Panc1 (cell line): Measurements from ENCODE around the gene MAT2B. TPM values are rescaled to one million over a fixed set of nuclear protein-coding genes. Genes with fewer than 3 reads are reported as not detected.

Experiments used
- ATAC-seq: fragments of 200-7000 bp; cut with Tn5 transposase; 2 replicates; pipeline ENCODE4 v1.9.1; 2020; ENCODE audit warnings: mild to moderate bottlenecking, moderate library complexity
- BruUV-seq: library from RNA; stranded (reverse); fragments of 400-500 nt; replicated peaks from 2 replicates; lab custom pipeline; 2021; lab: Mats Ljungman, UMichigan
- CTCF ChIA-PET: fragments of 300-600 bp; sonication (Branson Sonifier 250); formaldehyde crosslinking; loops from one replicate; lab custom pipeline; 2022; ENCODE audit warnings: antibody characterized with exemption; lab: Charles Lee
- POLR2A ChIA-PET: fragments of 300-600 bp; sonication (Branson Sonifier 250); formaldehyde crosslinking; loops from one replicate; lab custom pipeline; 2022; ENCODE audit warnings: antibody characterized with exemption; lab: Charles Lee
- DNase-seq: peaks from one replicate; pipeline ENCODE4 v3.0.0-alpha.2; 2010; ENCODE audit warnings: low read depth, low spot score
- H3K27ac ChIP-seq: 2 replicates; pipeline ENCODE4 v1.5.1; 2011; ENCODE audit warnings: mild to moderate bottlenecking, low read length, inconsistent platforms
- H3K27me3 ChIP-seq: fragments of 200-500 bp; sonication (Bioruptor generic); 2 replicates; pipeline ENCODE4 v1.6.0; 2014; ENCODE audit warnings: low read length, inconsistent platforms; ENCODE audit not compliant: control insufficient read depth, insufficient read depth
- H3K36me3 ChIP-seq: fragments of 200-500 bp; sonication (Bioruptor generic); 2 replicates; pipeline ENCODE4 v1.5.1; 2014; ENCODE audit warnings: inconsistent platforms, mild to moderate bottlenecking, low read length, moderate library complexity; ENCODE audit not compliant: control insufficient read depth, insufficient read depth
- H3K4me1 ChIP-seq: 2 replicates; pipeline ENCODE4 v1.5.1; 2011; ENCODE audit warnings: inconsistent platforms, mild to moderate bottlenecking, low read length, moderate library complexity; ENCODE audit not compliant: control insufficient read depth, insufficient read depth
- H3K4me3 ChIP-seq, 2 experiments: 2 replicates each; pipeline ENCODE4 v1.5.1; 2011 to 2012; ENCODE audit warnings: low read depth in 2 of 2, low read length in 2 of 2, mild to moderate bottlenecking in 2 of 2, inconsistent platforms in 1 of 2, moderate library complexity in 1 of 2
- H3K9me3 ChIP-seq: fragments of 200-500 bp; sonication (Bioruptor generic); 2 replicates; pipeline ENCODE4 v1.5.1; 2014; ENCODE audit warnings: low read depth, mild to moderate bottlenecking, inconsistent platforms, low read length, moderate library complexity; ENCODE audit not compliant: control insufficient read depth, insufficient read depth
- CTCF ChIP-seq: fragments of 450-650 bp; IDR thresholded peaks from 2 replicates; pipeline ENCODE4 v1.5.1; 2017; ENCODE audit warnings: mild to moderate bottlenecking
- POLR2AphosphoS5 ChIP-seq: IDR thresholded peaks from 2 replicates; pipeline ENCODE4 v1.6.1; 2012; ENCODE audit warnings: mild to moderate bottlenecking, low read depth, low read length, moderate library complexity
- SIN3A ChIP-seq: IDR thresholded peaks from 2 replicates; pipeline ENCODE4 v1.6.1; 2012; ENCODE audit warnings: low read depth, mild to moderate bottlenecking, low read length, moderate library complexity, borderline replicate concordance; ENCODE audit not compliant: insufficient read depth
- TCF7L2 ChIP-seq: IDR thresholded peaks from 2 replicates; pipeline ENCODE4 v1.6.1; 2011; ENCODE audit warnings: mild to moderate bottlenecking, low read depth, low read length, inconsistent platforms
- in situ Hi-C: cut with HindIII; loops from 2 replicates; pipeline ENCODE4 v1.10.0; 2016; ENCODE audit warnings: low sequenced_read_pairs, low pct_unique_long_range_greater_than_20kb
- intact Hi-C: fragments of 100-400 bp; cut with micrococcal nuclease; formaldehyde crosslinking; loops from one replicate; pipeline ENCODE4 v1.10.0; 2022; ENCODE audit not compliant: unreplicated experiment
- total RNA-seq: library from RNA; stranded (reverse); gene quantifications from one replicate; pipeline ENCODE4 v1.2.1, GENCODE V29; 2021; ENCODE audit not compliant: unreplicated experiment
- TF ChIP-seq, protein P1 (sequence below), 2 experiments: IDR thresholded peaks; 2 replicates each; pipeline ENCODE4 v1.6.1; 2011 to 2012; ENCODE audit warnings: low read depth in 2 of 2, control low read depth in 1 of 2, low read length in 1 of 2, mild to moderate bottlenecking in 1 of 2, moderate library complexity in 1 of 2; ENCODE audit not compliant: insufficient read depth in 1 of 2

MAT2B gene
- total RNA-seq, 1 experiment from 2014 or later, result 52.1 TPM

- H3K4me3 ChIP-seq, result no peak overlapping the region
- CTCF ChIA-PET, result no interaction called here
- POLR2A ChIA-PET, result no interaction called here
- intact Hi-C loops (no loop called here), in situ Hi-C loops (no loop called here)
- TF ChIP-seq TCF7L2 (no peak), POLR2AphosphoS5 (no peak), CTCF (no peak), SIN3A (no peak)
- TF ChIP-seq, protein P1, sequence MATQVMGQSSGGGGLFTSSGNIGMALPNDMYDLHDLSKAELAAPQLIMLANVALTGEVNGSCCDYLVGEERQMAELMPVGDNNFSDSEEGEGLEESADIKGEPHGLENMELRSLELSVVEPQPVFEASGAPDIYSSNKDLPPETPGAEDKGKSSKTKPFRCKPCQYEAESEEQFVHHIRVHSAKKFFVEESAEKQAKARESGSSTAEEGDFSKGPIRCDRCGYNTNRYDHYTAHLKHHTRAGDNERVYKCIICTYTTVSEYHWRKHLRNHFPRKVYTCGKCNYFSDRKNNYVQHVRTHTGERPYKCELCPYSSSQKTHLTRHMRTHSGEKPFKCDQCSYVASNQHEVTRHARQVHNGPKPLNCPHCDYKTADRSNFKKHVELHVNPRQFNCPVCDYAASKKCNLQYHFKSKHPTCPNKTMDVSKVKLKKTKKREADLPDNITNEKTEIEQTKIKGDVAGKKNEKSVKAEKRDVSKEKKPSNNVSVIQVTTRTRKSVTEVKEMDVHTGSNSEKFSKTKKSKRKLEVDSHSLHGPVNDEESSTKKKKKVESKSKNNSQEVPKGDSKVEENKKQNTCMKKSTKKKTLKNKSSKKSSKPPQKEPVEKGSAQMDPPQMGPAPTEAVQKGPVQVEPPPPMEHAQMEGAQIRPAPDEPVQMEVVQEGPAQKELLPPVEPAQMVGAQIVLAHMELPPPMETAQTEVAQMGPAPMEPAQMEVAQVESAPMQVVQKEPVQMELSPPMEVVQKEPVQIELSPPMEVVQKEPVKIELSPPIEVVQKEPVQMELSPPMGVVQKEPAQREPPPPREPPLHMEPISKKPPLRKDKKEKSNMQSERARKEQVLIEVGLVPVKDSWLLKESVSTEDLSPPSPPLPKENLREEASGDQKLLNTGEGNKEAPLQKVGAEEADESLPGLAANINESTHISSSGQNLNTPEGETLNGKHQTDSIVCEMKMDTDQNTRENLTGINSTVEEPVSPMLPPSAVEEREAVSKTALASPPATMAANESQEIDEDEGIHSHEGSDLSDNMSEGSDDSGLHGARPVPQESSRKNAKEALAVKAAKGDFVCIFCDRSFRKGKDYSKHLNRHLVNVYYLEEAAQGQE (IDR thresholded peaks at IDR 0.05; ENCODE audit: insufficient read depth in 1 of 2, low read depth in 2 of 2, low read length in 1 of 2), result no peak
- no peak for ATAC-seq
- no peak for DNase-seq
- H3K36me3 ChIP-seq, result no peaks in the 10 kb centered on the region
- H3K27me3 ChIP-seq, result peaks cover 13% of the 10 kb centered on the region
- no TSS peak for BruUV-seq
- H3K4me1 ChIP-seq, result no peaks in the 10 kb centered on the region
- H3K9me3 ChIP-seq, result no peaks in the 10 kb centered on the region
- H3K27ac ChIP-seq, result no peak overlapping the region
Measured at GRCh38 chr5:163540696-163541095, 35.3 kb downstream of the MAT2B start.

DNA sequence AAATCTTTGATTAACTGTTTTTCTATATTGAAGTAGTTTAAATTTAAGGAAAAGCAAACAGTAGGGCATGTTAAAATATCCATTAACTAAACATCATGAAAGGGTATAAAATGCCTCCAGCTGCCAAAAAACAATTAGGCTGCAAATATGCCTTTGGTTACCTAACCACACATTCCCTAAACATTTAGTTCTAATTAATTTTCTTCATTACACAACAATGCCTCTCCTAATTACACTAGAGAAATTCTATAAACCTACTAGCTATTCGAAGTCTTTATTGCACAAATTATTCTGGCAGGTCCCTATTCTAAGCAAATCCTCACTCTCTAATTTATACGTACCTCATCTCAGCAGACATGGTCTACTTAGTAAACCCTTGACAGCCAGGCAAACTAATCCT is 37.4 kb downstream of the MAT2B start:
- Histone ChIP-seq H3K36me3 (no peaks in the 10 kb centered on the region), H3K9me3 (no peaks in the 10 kb centered on the region), H3K27me3 (peaks cover 13% of the 10 kb centered on the region), H3K4me1 (no peaks in the 10 kb centered on the region), H3K27ac (no peak overlapping the region), H3K4me3 (no peak overlapping the region)
- ATAC-seq (no peak), DNase-seq (no peak)
- intact Hi-C loops, result no loop called here
- BruUV-seq, result no TSS peak
- TF ChIP-seq CTCF (no peak), TCF7L2 (no peak)
- TF ChIP-seq, protein P1 (IDR thresholded peaks at IDR 0.05; ENCODE audit: insufficient read depth in 1 of 2, low read depth in 2 of 2, low read length in 1 of 2), result no peak
- POLR2A ChIA-PET, result no interaction called here
- CTCF ChIA-PET, result no interaction called here
- in situ Hi-C loops, result no loop called here
